Astrocyte (in vitro differentiated cells and primary cell): ENCODE data around the gene EDC3. TPM values are rescaled to one million over a fixed set of nuclear protein-coding genes. Genes with fewer than 3 reads are reported as not detected.
A peak's percentile ranks its signal among the peaks of the same experiment; 100 is the strongest.

Experiments
- DNase-seq: peaks from one replicate; pipeline ENCODE4 v3.0.0-alpha.2; 2010; ENCODE audit warnings: low read depth
- FAIRE-seq: peaks from 2 replicates; lab custom pipeline; 2011; peaks lifted over from hg19 to GRCh38; lab: Jason Lieb, UNC
- H2AFZ ChIP-seq: 2 replicates; pipeline ENCODE4 v1.6.0; 2012; ENCODE audit warnings: low read depth, low read length, inconsistent platforms
- H3K27ac ChIP-seq: 2 replicates; pipeline ENCODE4 v1.5.1; 2011; ENCODE audit warnings: low read depth, low read length, inconsistent platforms
- H3K27me3 ChIP-seq: 2 replicates; pipeline ENCODE4 v1.6.0; 2011; ENCODE audit warnings: low read length, inconsistent platforms; ENCODE audit not compliant: insufficient read depth
- H3K36me3 ChIP-seq: 2 replicates; pipeline ENCODE4 v1.5.1; 2011; ENCODE audit warnings: low read length, inconsistent platforms; ENCODE audit not compliant: insufficient read depth
- H3K4me1 ChIP-seq: 2 replicates; pipeline ENCODE4 v1.5.1; 2011; ENCODE audit warnings: low read length, inconsistent platforms; ENCODE audit not compliant: insufficient read depth
- H3K4me2 ChIP-seq: 2 replicates; pipeline ENCODE4 v1.6.0; 2012; ENCODE audit warnings: low read length, inconsistent platforms
- H3K4me3 ChIP-seq: 2 replicates; pipeline ENCODE4 v1.5.1; 2011; ENCODE audit warnings: low read depth, mild to moderate bottlenecking, low read length, inconsistent platforms; ENCODE audit not compliant: insufficient read depth
- H3K79me2 ChIP-seq: 2 replicates; pipeline ENCODE4 v1.6.0; 2012; ENCODE audit warnings: mild to moderate bottlenecking, low read length, inconsistent platforms; ENCODE audit not compliant: insufficient read depth
- H3K9ac ChIP-seq: 2 replicates; pipeline ENCODE4 v1.6.0; 2012; ENCODE audit warnings: mild to moderate bottlenecking, low read length, inconsistent platforms
- H3K9me3 ChIP-seq: 2 replicates; pipeline ENCODE4 v1.5.1; 2012; ENCODE audit warnings: low read depth, mild to moderate bottlenecking, low read length, inconsistent platforms; ENCODE audit not compliant: insufficient read depth
- H4K20me1 ChIP-seq: 2 replicates; pipeline ENCODE4 v1.6.0; 2012; ENCODE audit warnings: low read length, inconsistent platforms; ENCODE audit not compliant: insufficient read depth
- H3K27ac Mint-ChIP-seq: one replicate; pipeline ENCODE4 v1.8.0; 2021; ENCODE audit warnings: mild to moderate bottlenecking, mixed read lengths; ENCODE audit not compliant: unreplicated experiment
- H3K27me3 Mint-ChIP-seq: one replicate; pipeline ENCODE4 v1.8.0; 2021; ENCODE audit warnings: low read depth, mixed read lengths; ENCODE audit not compliant: unreplicated experiment
- H3K36me3 Mint-ChIP-seq: one replicate; pipeline ENCODE4 v1.8.0; 2021; ENCODE audit warnings: low read depth, mixed read lengths; ENCODE audit not compliant: unreplicated experiment
- H3K4me1 Mint-ChIP-seq: one replicate; pipeline ENCODE4 v1.8.0; 2021; ENCODE audit warnings: low read depth, mixed read lengths; ENCODE audit not compliant: unreplicated experiment
- H3K4me3 Mint-ChIP-seq: one replicate; pipeline ENCODE4 v1.8.0; 2021; ENCODE audit warnings: mild to moderate bottlenecking, moderate library complexity, mixed read lengths; ENCODE audit not compliant: unreplicated experiment
- H3K9me3 Mint-ChIP-seq: one replicate; pipeline ENCODE4 v1.8.0; 2021; ENCODE audit warnings: mild to moderate bottlenecking, mixed read lengths; ENCODE audit not compliant: unreplicated experiment
- CTCF ChIP-seq: IDR thresholded peaks from 2 replicates; pipeline ENCODE4 v1.5.1; 2011; ENCODE audit warnings: low read depth, mild to moderate bottlenecking, inconsistent platforms, low read length, moderate library complexity; ENCODE audit not compliant: insufficient read depth
- EZH2 ChIP-seq: IDR thresholded peaks from 2 replicates; pipeline ENCODE4 v1.6.1; 2012; ENCODE audit warnings: mild to moderate bottlenecking, low read length, inconsistent platforms; ENCODE audit not compliant: insufficient read depth
- total RNA-seq: library from RNA; stranded (reverse); gene quantifications from 2 replicates; pipeline ENCODE4 v1.2.1, GENCODE V29; 2021

Gene EDC3
- total RNA-seq, 1 donor from 2014 or later = 47.6 TPM

- H3K9me3 ChIP-seq = peaks cover 6% of the 10 kb centered on the region
- no peaks in the 10 kb centered on the region for H3K36me3 ChIP-seq
- Mint-ChIP-seq H3K27me3 (peaks cover 24% of the 10 kb centered on the region), H3K4me3 (peak overlapping the region; percentile 23), H3K9me3 (peaks cover 8% of the 10 kb centered on the region), H3K36me3 (no peaks in the 10 kb centered on the region), H3K27ac (no peak overlapping the region), H3K4me1 (no peaks in the 10 kb centered on the region)
- no peaks in the 10 kb centered on the region for H3K79me2 ChIP-seq
- DNase-seq = no peak
- peaks cover 39% of the 10 kb centered on the region for H3K27me3 ChIP-seq
- H3K4me1 ChIP-seq = peaks cover 3% of the 10 kb centered on the region
- H4K20me1 ChIP-seq = no peaks in the 10 kb centered on the region
- no peak overlapping the region for H3K4me3 ChIP-seq
- no peak overlapping the region for H3K4me2 ChIP-seq
- H2AFZ ChIP-seq = no peak overlapping the region
- H3K9ac ChIP-seq = no peak overlapping the region
- H3K27ac ChIP-seq = no peak overlapping the region
- FAIRE-seq = no peak
- no peak for TF ChIP-seq CTCF
- TF ChIP-seq EZH2 = no peak
Measured at GRCh38 chr15:74724570-74725224, 28.9 kb upstream of the EDC3 start.

- Mint-ChIP-seq H3K27ac (no peak overlapping the region), H3K4me3 (no peak overlapping the region), H3K9me3 (peaks cover 8% of the 10 kb centered on the region), H3K36me3 (no peaks in the 10 kb centered on the region), H3K27me3 (peaks cover 29% of the 10 kb centered on the region), H3K4me1 (no peaks in the 10 kb centered on the region)
- no peak for FAIRE-seq
- Histone ChIP-seq H3K27ac (no peak overlapping the region), H3K9me3 (peaks cover 6% of the 10 kb centered on the region), H3K4me2 (no peak overlapping the region), H3K27me3 (peaks cover 39% of the 10 kb centered on the region), H3K4me1 (peaks cover 3% of the 10 kb centered on the region), H3K4me3 (no peak overlapping the region), H2AFZ (no peak overlapping the region), H3K9ac (no peak overlapping the region), H4K20me1 (no peaks in the 10 kb centered on the region), H3K79me2 (no peaks in the 10 kb centered on the region), H3K36me3 (no peaks in the 10 kb centered on the region)
- DNase-seq = peak; percentile 65
- TF ChIP-seq EZH2 = no peak
- no peak for TF ChIP-seq CTCF
Measured at GRCh38 chr15:74723754-74724334, 28.0 kb upstream of the EDC3 start.

- Histone ChIP-seq H3K4me1 (peaks cover 3% of the 10 kb centered on the region), H3K36me3 (no peaks in the 10 kb centered on the region), H3K4me3 (no peak overlapping the region), H3K27me3 (peaks cover 39% of the 10 kb centered on the region), H4K20me1 (no peaks in the 10 kb centered on the region), H3K4me2 (no peak overlapping the region), H3K79me2 (no peaks in the 10 kb centered on the region), H3K9ac (no peak overlapping the region), H3K27ac (no peak overlapping the region), H2AFZ (no peak overlapping the region), H3K9me3 (peaks cover 6% of the 10 kb centered on the region)
- H3K27ac Mint-ChIP-seq = no peak overlapping the region
- H3K4me1 Mint-ChIP-seq = no peaks in the 10 kb centered on the region
- peaks cover 29% of the 10 kb centered on the region for H3K27me3 Mint-ChIP-seq
- H3K9me3 Mint-ChIP-seq = peaks cover 8% of the 10 kb centered on the region
- no peaks in the 10 kb centered on the region for H3K36me3 Mint-ChIP-seq
- DNase-seq (no peak), FAIRE-seq (no peak)
- TF ChIP-seq EZH2 (no peak), CTCF (no peak)
- no peak overlapping the region for H3K4me3 Mint-ChIP-seq
Measured at GRCh38 chr15:74723187-74723586, 27.4 kb upstream of the EDC3 start.
